NB4 (cell line): Measurements from ENCODE around the gene CENPX.

Source experiments
- DNase-seq: peaks from one replicate; pipeline ENCODE4 v3.0.0; 2010; ENCODE audit warnings: low read depth
- H3K4me3 ChIP-seq: one replicate; pipeline ENCODE4 v1.5.1; 2011; ENCODE audit warnings: mild to moderate bottlenecking, low read depth, low read length, moderate library complexity
- MAX ChIP-seq: IDR thresholded peaks from 2 replicates; pipeline ENCODE4 v1.6.1; 2011; ENCODE audit warnings: low read depth, low read length
- MYC ChIP-seq: IDR thresholded peaks from 2 replicates; pipeline ENCODE4 v1.6.1; 2011; ENCODE audit warnings: low read depth, low read length
- POLR2A ChIP-seq: IDR thresholded peaks from 2 replicates; pipeline ENCODE4 v1.6.1; 2011; ENCODE audit warnings: mild to moderate bottlenecking; ENCODE audit not compliant: insufficient read length; ENCODE audit errors: extremely low read depth
- TF ChIP-seq, protein P1 (sequence below): IDR thresholded peaks from one replicate; pipeline ENCODE4 v1.5.1; 2012; ENCODE audit warnings: low read depth, low read length

CENPX gene

GRCh38 chr17:82012640-82013295, 9.9 kb downstream of the CENPX start:
- no peak overlapping the region for H3K4me3 ChIP-seq
- TF ChIP-seq POLR2A, result no peak
- DNase-seq, result no peak

DNA sequence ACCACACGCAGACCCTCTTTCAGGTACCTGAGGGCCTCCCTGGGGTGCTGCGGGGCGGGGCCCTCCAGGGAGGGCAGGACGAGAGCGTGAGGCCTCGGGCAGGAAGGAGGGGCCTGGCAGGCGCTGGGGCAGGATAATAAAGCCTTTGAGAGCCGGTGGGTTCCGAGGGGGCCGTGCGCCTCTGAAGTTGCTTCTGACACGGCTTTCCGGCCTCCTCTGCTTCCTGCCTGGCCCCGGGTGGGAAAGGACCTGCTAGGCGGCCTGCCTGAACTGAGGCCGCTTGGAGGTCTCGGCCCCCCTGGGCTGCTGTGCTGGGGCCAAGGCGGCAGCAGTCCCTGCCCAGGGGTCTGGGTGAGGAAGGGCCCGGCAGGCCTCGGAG, 10.4 kb downstream of the CENPX start:
- TF ChIP-seq, protein P1, sequence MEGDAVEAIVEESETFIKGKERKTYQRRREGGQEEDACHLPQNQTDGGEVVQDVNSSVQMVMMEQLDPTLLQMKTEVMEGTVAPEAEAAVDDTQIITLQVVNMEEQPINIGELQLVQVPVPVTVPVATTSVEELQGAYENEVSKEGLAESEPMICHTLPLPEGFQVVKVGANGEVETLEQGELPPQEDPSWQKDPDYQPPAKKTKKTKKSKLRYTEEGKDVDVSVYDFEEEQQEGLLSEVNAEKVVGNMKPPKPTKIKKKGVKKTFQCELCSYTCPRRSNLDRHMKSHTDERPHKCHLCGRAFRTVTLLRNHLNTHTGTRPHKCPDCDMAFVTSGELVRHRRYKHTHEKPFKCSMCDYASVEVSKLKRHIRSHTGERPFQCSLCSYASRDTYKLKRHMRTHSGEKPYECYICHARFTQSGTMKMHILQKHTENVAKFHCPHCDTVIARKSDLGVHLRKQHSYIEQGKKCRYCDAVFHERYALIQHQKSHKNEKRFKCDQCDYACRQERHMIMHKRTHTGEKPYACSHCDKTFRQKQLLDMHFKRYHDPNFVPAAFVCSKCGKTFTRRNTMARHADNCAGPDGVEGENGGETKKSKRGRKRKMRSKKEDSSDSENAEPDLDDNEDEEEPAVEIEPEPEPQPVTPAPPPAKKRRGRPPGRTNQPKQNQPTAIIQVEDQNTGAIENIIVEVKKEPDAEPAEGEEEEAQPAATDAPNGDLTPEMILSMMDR, result no peak
- no peak for TF ChIP-seq POLR2A
- no peak for TF ChIP-seq MAX
- no peak for DNase-seq
- H3K4me3 ChIP-seq, result no peak overlapping the region

DNA sequence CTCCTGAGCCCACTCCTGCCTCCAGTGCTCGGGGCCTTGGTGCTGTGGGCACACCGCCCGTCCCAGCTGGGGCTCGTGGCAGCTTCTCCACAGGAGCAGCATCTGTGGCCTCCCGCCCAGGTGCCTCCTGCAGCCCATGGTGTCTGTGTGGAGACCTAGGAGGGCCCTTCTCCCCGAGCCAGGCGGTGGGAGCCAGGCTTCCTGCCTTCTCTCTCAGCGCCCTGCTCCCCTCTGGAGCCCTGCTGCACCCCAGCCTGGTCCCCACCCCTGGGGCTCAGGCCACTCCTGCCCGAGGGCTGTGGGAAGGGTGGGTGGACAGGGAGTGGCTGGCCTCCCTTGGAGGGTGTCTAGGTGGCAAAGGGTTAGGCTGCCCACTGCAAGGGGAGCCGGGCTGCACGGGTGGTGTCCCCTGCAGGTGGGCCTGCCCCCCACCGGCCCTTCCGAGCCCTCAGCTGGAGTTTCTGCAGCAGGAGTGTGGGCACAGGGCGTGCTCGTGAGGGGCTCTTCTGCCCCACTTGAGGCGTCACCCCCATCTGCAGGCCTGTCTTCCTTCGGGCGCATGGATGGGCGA, 11.0 kb downstream of the CENPX start:
- no peak overlapping the region for H3K4me3 ChIP-seq
- TF ChIP-seq MYC, result no peak
- TF ChIP-seq, protein P1, result no peak
- no peak for TF ChIP-seq POLR2A
- TF ChIP-seq MAX, result no peak
- DNase-seq, result no peak

GRCh38 chr17:82010575-82011525, 11.8 kb downstream of the CENPX start:
- H3K4me3 ChIP-seq, result no peak overlapping the region
- DNase-seq, result no peak
- TF ChIP-seq POLR2A (no peak), MAX (no peak), MYC (no peak)
- TF ChIP-seq, protein P1, result no peak

DNA sequence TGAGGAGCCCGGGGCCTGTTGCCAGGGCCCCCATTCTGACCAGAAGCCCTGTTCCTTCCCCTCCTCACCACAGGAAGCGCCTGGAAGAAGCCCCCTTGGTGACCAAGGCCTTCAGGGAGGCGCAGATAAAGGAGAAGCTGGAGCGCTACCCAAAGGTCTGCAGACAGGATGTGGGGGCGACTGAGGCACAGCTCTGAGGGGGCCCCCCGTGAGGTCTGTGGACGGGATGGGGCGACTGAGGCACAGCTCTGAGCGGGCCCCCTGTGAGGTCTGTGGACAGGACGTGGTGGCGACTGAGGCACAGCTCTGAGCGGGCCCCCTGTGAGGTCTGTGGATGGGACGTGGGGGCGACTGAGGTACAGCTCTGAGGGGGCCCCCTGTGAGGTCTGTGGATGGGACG, 13.3 kb downstream of the CENPX start:
- DNase-seq, result no peak
- no peak overlapping the region for H3K4me3 ChIP-seq
- TF ChIP-seq, protein P1, result no peak
- no peak for TF ChIP-seq MAX
- no peak for TF ChIP-seq POLR2A
- no peak for TF ChIP-seq MYC

- no peak for TF ChIP-seq MAX
- no peak for TF ChIP-seq POLR2A
- TF ChIP-seq, protein P1, result no peak
- TF ChIP-seq MYC, result no peak
- no peak overlapping the region for H3K4me3 ChIP-seq
- no peak for DNase-seq
These were observed 13.7 kb downstream of the CENPX start for GRCh38 chr17:82008941-82009405.
